Amniotic stem cell (primary cell): ENCODE data around the gene ARL13A.
"Not testable (repeated sequence)": the region's sequence is repeated elsewhere in the genome, so short reads cannot be mapped to it uniquely, and the experiment has no call there.

ENCODE experiments used
- DNase-seq: peaks from one replicate; lab custom pipeline; 2025; lab: John Stamatoyannopoulos, UW

The ARL13A gene

GRCh38 chrX:100969408-100969807 lies at the start of gene ARL13A:
Gene ARL13A, plus strand, starts transcription at chrX:100969708. Its CDS starts 3,982 bp downstream, at chrX:100973690.
- no peak for DNase-seq

- DNase-seq: no peak
Observed at GRCh38 chrX:100924375-100924774, 45.1 kb upstream of the ARL13A start.

- no peak for DNase-seq
Observed at GRCh38 chrX:100926453-100926852, 43.1 kb upstream of the ARL13A start.

- no peak for DNase-seq
Observed at GRCh38 chrX:100928660-100929613, 40.6 kb upstream of the ARL13A start, which contains the start of gene XKRX. Gene XKRX, minus strand, starts transcription at chrX:100928917. Its CDS starts 613 bp downstream, at chrX:100928304.

GRCh38 chrX:100931218-100931924 lies 38.1 kb upstream of the ARL13A start:
- DNase-seq: no peak

GRCh38 chrX:100931925-100932285 lies 37.6 kb upstream of the ARL13A start:
- no peak for DNase-seq

- DNase-seq: no peak
Observed at GRCh38 chrX:100935767-100936166, 33.7 kb upstream of the ARL13A start.

GRCh38 chrX:100939333-100939732 lies 30.2 kb upstream of the ARL13A start:
- DNase-seq: no peak

- no peak for DNase-seq
Observed at GRCh38 chrX:100944601-100945000, 24.9 kb upstream of the ARL13A start.

GRCh38 chrX:100946299-100946927 lies 23.1 kb upstream of the ARL13A start:
- DNase-seq: no peak

GRCh38 chrX:100948557-100948956 lies 21.0 kb upstream of the ARL13A start:
- no peak for DNase-seq

GRCh38 chrX:100962811-100963210 lies 6.7 kb upstream of the ARL13A start:
- no peak for DNase-seq

GRCh38 chrX:100964362-100964761 lies 5.1 kb upstream of the ARL13A start:
- no peak for DNase-seq

- no peak for DNase-seq
Observed at GRCh38 chrX:100969936-100970335, 428 bp downstream of the ARL13A start.

GRCh38 chrX:100973411-100973810 lies 3.9 kb downstream of the ARL13A start:
- DNase-seq: no peak

GRCh38 chrX:100975212-100975611 lies 5.7 kb downstream of the ARL13A start:
- DNase-seq: no peak

- DNase-seq: no peak
Observed at GRCh38 chrX:100976211-100976610, 6.7 kb downstream of the ARL13A start.

- DNase-seq: no peak
Observed at GRCh38 chrX:100979881-100980607, 10.5 kb downstream of the ARL13A start.

GRCh38 chrX:100980608-100981497 lies 11.3 kb downstream of the ARL13A start:
- DNase-seq: peak; percentile 1

GRCh38 chrX:100981498-100981845 lies 12.0 kb downstream of the ARL13A start:
- DNase-seq: not testable (repeated sequence)

- DNase-seq: no peak
Observed at GRCh38 chrX:100984818-100985217, 15.3 kb downstream of the ARL13A start.
